ENCODE results near the gene MVK. TPM values are rescaled to one million over a fixed set of nuclear protein-coding genes. Genes with fewer than 3 reads are reported as not detected.

MVK gene
- total RNA-seq: 10 to 100 TPM; 11.5 to 16.0 TPM

- Mint-ChIP-seq H3K4me1 (ENCODE audit: low read depth) (peaks cover 21% of the 10 kb centered on the region), H3K4me3 (peak within 1 kb of the TSS; percentile 90 to 95), H3K27ac (peak within 1 kb of the TSS; percentile 94), H3K36me3 (ENCODE audit: insufficient read depth in 2 of 2) (peaks cover 0 to 5% of the 10 kb centered on the region in 2 donors), H3K9me3 (no peaks in the 10 kb centered on the region), H3K27me3 (ENCODE audit: low read depth) (no peaks in the 10 kb centered on the region)
- ATAC-seq (replicated peaks in 1 of 2): peak; percentile 94 to 96
- DNase-seq: peak; percentile 97 to 99
Observed at GRCh38 chr12:109573029-109573913, at the start of gene MVK, which contains the start of gene MMAB. Gene MVK (plus strand): TSS chr12:109573794. CDS start chr12:109574823, 1,029 bp downstream. Gene MMAB (minus strand): TSS chr12:109573504. CDS start chr12:109573480, 24 bp downstream.

- no peaks in the 10 kb centered on the region for H3K4me1 Mint-ChIP-seq (ENCODE audit: low read depth)
- no peak for ATAC-seq (replicated peaks in 1 of 2)
- H3K27ac Mint-ChIP-seq: no peak overlapping the region
- peaks cover 0 to 1% of the 10 kb centered on the region in 2 donors for H3K36me3 Mint-ChIP-seq (ENCODE audit: insufficient read depth in 2 of 2)
- H3K9me3 Mint-ChIP-seq: no peaks in the 10 kb centered on the region
- DNase-seq: no peak
- no peaks in the 10 kb centered on the region for H3K27me3 Mint-ChIP-seq (ENCODE audit: low read depth)
- H3K4me3 Mint-ChIP-seq: no peak overlapping the region
Observed at GRCh38 chr12:109524466-109525278, 48.9 kb upstream of the MVK start.

- Mint-ChIP-seq H3K27me3 (ENCODE audit: low read depth) (no peaks in the 10 kb centered on the region), H3K27ac (no peak overlapping the region), H3K9me3 (no peaks in the 10 kb centered on the region), H3K4me3 (no peak overlapping the region), H3K4me1 (ENCODE audit: low read depth) (no peaks in the 10 kb centered on the region), H3K36me3 (ENCODE audit: insufficient read depth in 2 of 2) (peaks cover 0 to 1% of the 10 kb centered on the region in 2 donors)
- DNase-seq (no peak), ATAC-seq (replicated peaks in 1 of 2) (no peak)
Observed at GRCh38 chr12:109525279-109525585, 48.4 kb upstream of the MVK start.

GRCh38 chr12:109527489-109528123 lies 46.0 kb upstream of the MVK start:
- ATAC-seq (replicated peaks in 1 of 2): no peak
- no peak overlapping the region for H3K27ac Mint-ChIP-seq
- H3K4me3 Mint-ChIP-seq: no peak overlapping the region
- DNase-seq: no peak
- no peaks in the 10 kb centered on the region for H3K36me3 Mint-ChIP-seq (ENCODE audit: insufficient read depth in 2 of 2)
- no peaks in the 10 kb centered on the region for H3K27me3 Mint-ChIP-seq (ENCODE audit: low read depth)
- H3K4me1 Mint-ChIP-seq (ENCODE audit: low read depth): no peaks in the 10 kb centered on the region
- no peaks in the 10 kb centered on the region for H3K9me3 Mint-ChIP-seq

GRCh38 chr12:109529691-109530640 lies 43.6 kb upstream of the MVK start:
- no peak overlapping the region for H3K4me3 Mint-ChIP-seq
- no peak overlapping the region for H3K27ac Mint-ChIP-seq
- no peak for DNase-seq
- no peaks in the 10 kb centered on the region for H3K27me3 Mint-ChIP-seq (ENCODE audit: low read depth)
- H3K9me3 Mint-ChIP-seq: no peaks in the 10 kb centered on the region
- H3K36me3 Mint-ChIP-seq (ENCODE audit: insufficient read depth in 2 of 2): no peaks in the 10 kb centered on the region
- no peaks in the 10 kb centered on the region for H3K4me1 Mint-ChIP-seq (ENCODE audit: low read depth)
- ATAC-seq (replicated peaks in 1 of 2): no peak

- Mint-ChIP-seq H3K27ac (no peak overlapping the region), H3K36me3 (ENCODE audit: insufficient read depth in 2 of 2) (no peaks in the 10 kb centered on the region), H3K4me1 (ENCODE audit: low read depth) (no peaks in the 10 kb centered on the region), H3K9me3 (no peaks in the 10 kb centered on the region), H3K27me3 (ENCODE audit: low read depth) (no peaks in the 10 kb centered on the region), H3K4me3 (no peak overlapping the region)
- ATAC-seq (replicated peaks in 1 of 2) (no peak), DNase-seq (no peak)
Observed at GRCh38 chr12:109531411-109531810, 42.2 kb upstream of the MVK start.

- no peak overlapping the region for H3K27ac Mint-ChIP-seq
- no peaks in the 10 kb centered on the region for H3K27me3 Mint-ChIP-seq (ENCODE audit: low read depth)
Observed at GRCh38 chr12:109532721-109533486, 40.7 kb upstream of the MVK start.

GRCh38 chr12:109533487-109533740 lies 40.2 kb upstream of the MVK start:
- ATAC-seq (replicated peaks in 1 of 2) (no peak), DNase-seq (no peak)
- Mint-ChIP-seq H3K9me3 (no peaks in the 10 kb centered on the region), H3K4me1 (ENCODE audit: low read depth) (no peaks in the 10 kb centered on the region), H3K27ac (no peak overlapping the region), H3K4me3 (no peak overlapping the region), H3K27me3 (ENCODE audit: low read depth) (no peaks in the 10 kb centered on the region), H3K36me3 (ENCODE audit: insufficient read depth in 2 of 2) (no peaks in the 10 kb centered on the region)

More at GRCh38 chr12:109532721-109533486, 40.7 kb upstream of the MVK start:
- Mint-ChIP-seq H3K36me3 (ENCODE audit: insufficient read depth in 2 of 2) (no peaks in the 10 kb centered on the region), H3K4me3 (no peak overlapping the region), H3K9me3 (no peaks in the 10 kb centered on the region), H3K4me1 (ENCODE audit: low read depth) (no peaks in the 10 kb centered on the region)
- DNase-seq (no peak), ATAC-seq (replicated peaks in 1 of 2) (no peak)

GRCh38 chr12:109534456-109534855 lies 39.1 kb upstream of the MVK start:
- H3K27me3 Mint-ChIP-seq (ENCODE audit: low read depth): no peaks in the 10 kb centered on the region
- DNase-seq (no peak), ATAC-seq (replicated peaks in 1 of 2) (no peak)
- H3K27ac Mint-ChIP-seq: no peak overlapping the region
- H3K4me1 Mint-ChIP-seq (ENCODE audit: low read depth): no peaks in the 10 kb centered on the region
- no peak overlapping the region for H3K4me3 Mint-ChIP-seq
- no peaks in the 10 kb centered on the region for H3K9me3 Mint-ChIP-seq
- H3K36me3 Mint-ChIP-seq (ENCODE audit: insufficient read depth in 2 of 2): no peaks in the 10 kb centered on the region

- Mint-ChIP-seq H3K4me3 (no peak overlapping the region), H3K4me1 (ENCODE audit: low read depth) (no peaks in the 10 kb centered on the region), H3K27me3 (ENCODE audit: low read depth) (no peaks in the 10 kb centered on the region), H3K9me3 (no peaks in the 10 kb centered on the region), H3K36me3 (ENCODE audit: insufficient read depth in 2 of 2) (no peaks in the 10 kb centered on the region), H3K27ac (no peak overlapping the region)
- ATAC-seq (replicated peaks in 1 of 2) (no peak), DNase-seq (no peak)
Observed at GRCh38 chr12:109535231-109535862, 38.2 kb upstream of the MVK start.

GRCh38 chr12:109535863-109536250 lies 37.7 kb upstream of the MVK start:
- Mint-ChIP-seq H3K9me3 (no peaks in the 10 kb centered on the region), H3K27ac (no peak overlapping the region), H3K36me3 (ENCODE audit: insufficient read depth in 2 of 2) (no peaks in the 10 kb centered on the region), H3K27me3 (ENCODE audit: low read depth) (no peaks in the 10 kb centered on the region), H3K4me1 (ENCODE audit: low read depth) (no peaks in the 10 kb centered on the region), H3K4me3 (no peak overlapping the region)
- ATAC-seq (replicated peaks in 1 of 2) (no peak), DNase-seq (no peak)

- no peaks in the 10 kb centered on the region for H3K9me3 Mint-ChIP-seq
- DNase-seq: no peak
- H3K4me3 Mint-ChIP-seq: no peak overlapping the region
- no peak for ATAC-seq (replicated peaks in 1 of 2)
- no peak overlapping the region for H3K27ac Mint-ChIP-seq
- no peaks in the 10 kb centered on the region for H3K36me3 Mint-ChIP-seq (ENCODE audit: insufficient read depth in 2 of 2)
- no peaks in the 10 kb centered on the region for H3K4me1 Mint-ChIP-seq (ENCODE audit: low read depth)
- H3K27me3 Mint-ChIP-seq (ENCODE audit: low read depth): no peaks in the 10 kb centered on the region
Observed at GRCh38 chr12:109537136-109537535, 36.5 kb upstream of the MVK start.
